Pulmonary artery endothelial cell (primary cell): Measurements from ENCODE around the gene LARP4B. TPM values are rescaled to one million over a fixed set of nuclear protein-coding genes. Genes with fewer than 3 reads are reported as not detected.

Experiments
- DNase-seq: peaks from one replicate; pipeline ENCODE4 v3.0.0-alpha.2; 2011; ENCODE audit warnings: low read depth, low spot score
- total RNA-seq: library from RNA; depleted of rRNA; stranded (reverse); fragments of >200 nt; gene quantifications from 2 replicates; pipeline ENCODE4 v1.2.3, GENCODE V29; 2014

LARP4B gene
- total RNA-seq, 1 donor from 2014 or later: 39.5 TPM

DNA sequence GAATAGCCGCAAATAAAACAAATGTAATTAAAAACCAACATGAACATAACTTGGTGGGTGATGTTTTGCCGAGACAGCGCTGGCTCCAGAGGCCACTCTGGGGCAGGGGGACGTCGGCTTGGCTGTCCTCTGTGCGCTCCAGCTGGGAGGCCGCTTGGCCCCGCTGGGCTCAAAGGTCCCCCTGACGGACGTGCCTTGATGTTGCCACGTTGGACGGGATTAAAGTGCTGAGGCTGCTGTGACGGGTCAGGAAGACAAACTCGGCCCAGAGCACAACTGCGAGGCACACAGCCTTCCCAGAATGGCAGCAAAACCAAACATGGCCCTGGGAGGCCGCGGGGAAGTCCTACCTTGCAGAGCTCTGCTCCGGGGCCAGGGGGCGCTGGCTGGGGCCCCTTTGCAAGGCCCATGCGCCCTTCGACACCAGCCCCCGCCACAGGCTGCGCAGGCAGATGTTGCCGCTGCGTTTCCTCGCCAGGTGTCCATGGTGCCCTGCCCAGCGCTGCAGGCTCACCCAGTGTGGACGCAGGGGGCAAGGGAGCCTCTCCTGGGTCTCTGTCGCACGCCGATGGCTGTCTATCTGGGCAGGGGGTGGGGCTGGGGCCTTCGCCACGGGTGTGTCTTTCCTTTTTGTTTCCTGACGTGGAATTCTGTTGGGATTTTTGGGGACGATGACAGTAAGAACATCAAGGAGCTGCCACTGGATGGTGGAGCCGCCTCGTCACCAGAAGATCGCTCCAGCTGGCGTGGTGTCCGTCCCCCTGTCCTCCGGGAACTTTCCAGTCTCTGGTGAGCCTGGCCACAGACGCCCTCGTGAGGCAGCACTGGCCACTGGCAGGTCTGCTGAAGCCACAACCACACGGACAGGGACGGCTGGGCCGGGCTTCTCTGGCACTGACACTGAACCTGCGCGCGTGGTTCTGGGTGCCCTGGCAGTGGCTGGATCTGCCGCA, 142.4 kb downstream of the LARP4B start:
- DNase-seq: no peak

DNA sequence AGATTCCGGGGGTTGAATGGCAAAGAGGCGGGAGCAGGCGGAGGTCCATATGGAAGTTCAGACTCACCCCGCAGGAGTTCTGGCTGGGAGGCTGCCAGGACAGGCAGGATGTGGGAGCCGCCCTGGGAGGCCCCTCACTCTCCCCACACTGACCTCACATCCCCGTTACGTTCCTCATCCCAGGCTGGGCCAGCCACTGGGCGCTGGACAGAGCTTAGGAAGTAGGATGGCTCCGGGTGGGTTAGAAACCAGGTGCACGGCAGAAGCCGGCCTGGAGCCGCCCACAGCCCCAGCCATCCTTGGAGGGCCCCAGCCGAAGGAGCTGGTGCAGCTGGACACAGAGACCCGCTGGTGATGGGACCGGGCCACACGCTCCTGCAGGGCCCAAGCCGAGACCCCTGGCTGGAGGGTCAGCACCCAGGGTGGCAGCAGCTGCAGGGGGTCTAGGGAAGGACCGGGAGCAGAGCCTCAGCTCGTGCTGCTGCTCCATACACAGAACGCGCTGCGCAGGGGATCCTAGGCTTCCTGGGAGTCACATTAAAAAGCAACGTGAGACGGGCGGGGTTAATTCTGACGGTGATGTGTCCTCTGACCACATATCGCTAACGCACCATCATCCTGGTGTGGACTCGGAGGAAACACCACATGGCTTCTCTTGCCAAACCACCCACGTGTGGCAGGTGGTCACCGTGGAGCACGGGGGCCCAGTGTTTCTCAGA, 143.4 kb downstream of the LARP4B start:
- DNase-seq: no peak

DNA sequence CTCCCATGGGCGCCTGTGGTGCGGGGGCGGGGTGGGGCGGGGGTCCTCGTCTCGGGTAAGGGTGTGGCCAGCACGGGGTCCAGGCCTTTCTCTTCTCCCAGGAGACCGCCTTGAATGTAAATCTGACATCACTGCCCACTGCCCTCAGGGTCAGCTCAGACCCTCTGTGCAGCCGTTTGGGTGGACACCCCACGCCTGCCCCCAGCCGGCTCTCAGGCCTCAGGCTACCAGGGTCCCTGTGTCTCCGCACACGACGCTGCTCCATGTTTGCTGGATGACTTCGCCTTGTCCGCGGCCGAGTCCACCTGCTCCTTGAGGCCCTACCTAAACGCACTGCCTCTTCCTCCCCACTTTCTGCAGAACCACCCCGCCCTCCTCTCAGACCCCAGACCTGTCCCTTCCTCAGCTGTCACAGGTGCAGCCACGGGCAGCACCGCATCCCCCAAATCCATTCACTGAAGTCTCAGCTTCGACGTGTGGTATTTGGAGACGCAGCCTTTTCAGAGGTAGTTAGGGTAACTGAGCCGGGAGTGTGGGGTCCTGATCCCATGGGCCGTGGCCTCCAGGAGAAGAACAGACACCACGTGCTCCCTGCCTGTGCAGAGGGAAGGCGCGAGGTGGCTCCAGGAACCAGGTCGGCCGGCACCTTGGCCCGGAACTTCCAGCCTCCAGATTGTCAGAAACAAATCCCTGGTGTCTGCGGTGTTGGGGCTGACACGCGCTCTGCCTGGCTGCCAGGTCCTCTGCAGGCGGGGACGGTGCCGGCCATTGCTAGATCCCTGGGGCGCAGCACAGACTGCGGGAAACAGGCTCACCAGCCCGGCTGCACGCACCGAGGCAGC, 144.7 kb downstream of the LARP4B start:
- no peak for DNase-seq

DNA sequence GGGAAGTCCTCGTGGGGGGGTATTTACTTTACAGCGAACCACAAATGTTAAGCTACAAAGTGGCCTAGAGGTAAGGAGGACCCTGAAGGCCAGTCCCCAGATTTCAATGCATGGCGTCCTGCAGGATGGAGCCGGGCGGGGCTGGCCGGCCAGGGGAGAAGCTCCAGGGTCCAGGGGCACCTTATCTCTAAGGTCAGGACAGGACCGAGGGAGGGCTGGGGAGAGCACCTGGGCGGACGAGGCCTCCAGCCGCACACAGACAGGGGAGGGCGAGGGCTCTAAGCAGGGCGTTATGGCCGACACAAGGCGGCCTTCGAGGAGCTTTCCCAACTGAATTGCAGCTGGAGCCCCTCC, 145.7 kb downstream of the LARP4B start:
- no peak for DNase-seq

DNA sequence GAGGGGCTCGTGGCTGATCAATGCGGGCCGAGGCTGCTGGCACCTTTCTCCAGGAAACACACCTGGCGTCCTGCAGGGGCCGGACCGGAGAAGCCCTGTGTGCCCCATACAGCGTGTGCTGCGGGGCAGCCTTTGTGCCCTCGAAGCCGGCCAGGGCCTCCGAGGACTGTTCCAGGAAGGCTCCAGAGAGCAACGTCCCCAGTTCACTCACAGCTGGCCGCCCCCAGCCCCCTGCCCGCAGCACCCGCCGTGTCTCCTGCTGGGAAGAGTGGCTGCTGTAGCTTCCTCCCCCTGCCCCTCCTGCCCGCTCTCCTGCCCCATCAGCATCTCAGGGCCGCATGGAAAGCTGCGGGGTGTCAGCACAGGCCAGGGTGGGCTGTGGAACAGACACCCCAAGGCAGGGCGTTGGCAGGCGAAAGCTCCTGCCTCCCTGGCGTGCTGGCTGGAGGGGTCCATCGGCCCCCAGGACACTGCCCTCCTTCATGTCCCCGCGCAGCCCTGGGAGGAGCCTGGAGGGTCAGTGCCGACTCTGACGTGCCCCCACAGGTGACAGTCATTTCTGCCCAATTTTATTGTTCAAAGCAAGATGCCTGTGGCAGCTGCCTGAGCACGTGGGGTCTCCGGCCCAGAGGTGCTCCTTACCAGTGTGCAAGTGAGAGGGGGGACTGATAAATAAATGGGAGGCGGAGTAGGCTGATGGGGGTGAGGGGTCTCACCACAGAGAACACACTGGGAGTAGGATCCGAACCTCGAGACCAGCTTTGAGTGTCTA, 146.2 kb downstream of the LARP4B start:
- DNase-seq: no peak

DNA sequence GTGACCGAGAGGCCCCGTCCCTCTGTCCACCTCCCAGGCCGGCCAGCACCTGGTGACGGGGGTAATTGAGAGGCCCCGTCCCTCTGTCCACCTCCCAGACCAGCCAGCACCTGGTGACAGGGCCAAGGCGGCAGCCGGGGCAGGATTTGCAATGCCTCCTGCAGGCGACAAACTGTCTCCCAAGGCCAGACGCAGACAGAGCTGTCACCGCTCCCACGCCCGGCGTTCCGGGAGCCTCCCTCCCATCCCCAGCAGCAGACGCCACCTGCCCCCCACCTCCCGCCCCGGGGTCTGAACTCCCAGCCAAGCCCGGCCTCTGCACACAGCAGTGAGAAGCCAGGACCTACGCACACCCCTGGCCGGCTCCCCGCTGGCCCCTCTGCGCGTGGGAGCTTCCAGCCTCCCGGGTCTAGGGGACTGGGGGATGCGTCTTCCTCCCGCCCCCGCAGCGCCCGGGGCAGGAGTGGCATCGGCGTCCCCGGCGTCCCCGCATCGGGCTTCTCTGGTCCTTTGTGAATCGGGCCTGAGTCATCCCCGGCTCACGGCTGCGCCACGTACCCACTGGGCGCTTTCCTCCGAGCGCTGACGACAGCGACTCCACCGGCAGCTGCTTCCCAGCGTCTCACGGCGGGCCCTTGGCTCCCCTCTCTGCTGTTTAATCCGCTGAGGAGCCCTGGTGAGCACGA, 147.0 kb downstream of the LARP4B start:
- no peak for DNase-seq

DNA sequence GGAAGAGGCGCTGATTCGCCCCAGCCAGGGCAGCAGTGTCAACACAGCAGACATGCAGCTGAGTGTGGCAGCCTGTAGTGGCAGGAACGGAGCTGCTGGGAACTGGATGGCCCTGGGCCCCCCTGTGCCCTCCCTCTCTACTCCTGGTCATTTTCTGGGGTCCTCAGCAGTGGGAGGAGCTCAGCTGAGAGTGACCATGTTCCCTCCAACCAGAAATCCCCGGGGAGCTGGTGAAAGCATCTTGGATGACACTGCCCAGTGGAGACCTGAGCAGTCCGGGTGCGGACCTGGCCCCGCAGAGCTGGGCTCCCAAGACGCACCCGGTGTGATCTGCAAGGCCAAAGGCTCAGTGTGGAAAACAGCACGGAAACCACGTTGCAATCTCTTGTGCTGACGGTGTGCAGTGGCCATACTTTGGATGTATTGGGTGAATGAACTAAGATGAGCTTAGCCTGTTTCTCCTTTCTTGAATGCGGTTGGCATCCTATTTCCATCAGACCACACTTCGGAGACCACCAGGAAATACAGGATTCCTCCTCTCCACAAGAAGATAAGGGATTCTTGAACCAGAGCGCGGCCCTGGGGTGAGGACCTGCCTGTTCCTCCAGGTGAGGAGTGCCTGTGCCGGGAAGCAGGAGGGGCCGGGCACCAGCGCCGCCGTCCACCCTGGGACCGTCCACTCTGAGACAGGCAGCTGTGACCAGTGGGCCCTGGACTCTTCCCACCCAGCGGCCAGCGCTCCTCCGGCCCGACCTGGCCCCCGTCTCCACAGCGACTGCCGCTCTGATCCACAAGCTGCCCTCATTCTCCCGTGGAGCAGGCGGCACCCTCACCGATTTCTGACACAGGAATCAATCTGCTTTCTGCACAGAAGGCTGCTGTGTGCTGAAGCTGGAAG, 148.5 kb downstream of the LARP4B start:
- no peak for DNase-seq

DNA sequence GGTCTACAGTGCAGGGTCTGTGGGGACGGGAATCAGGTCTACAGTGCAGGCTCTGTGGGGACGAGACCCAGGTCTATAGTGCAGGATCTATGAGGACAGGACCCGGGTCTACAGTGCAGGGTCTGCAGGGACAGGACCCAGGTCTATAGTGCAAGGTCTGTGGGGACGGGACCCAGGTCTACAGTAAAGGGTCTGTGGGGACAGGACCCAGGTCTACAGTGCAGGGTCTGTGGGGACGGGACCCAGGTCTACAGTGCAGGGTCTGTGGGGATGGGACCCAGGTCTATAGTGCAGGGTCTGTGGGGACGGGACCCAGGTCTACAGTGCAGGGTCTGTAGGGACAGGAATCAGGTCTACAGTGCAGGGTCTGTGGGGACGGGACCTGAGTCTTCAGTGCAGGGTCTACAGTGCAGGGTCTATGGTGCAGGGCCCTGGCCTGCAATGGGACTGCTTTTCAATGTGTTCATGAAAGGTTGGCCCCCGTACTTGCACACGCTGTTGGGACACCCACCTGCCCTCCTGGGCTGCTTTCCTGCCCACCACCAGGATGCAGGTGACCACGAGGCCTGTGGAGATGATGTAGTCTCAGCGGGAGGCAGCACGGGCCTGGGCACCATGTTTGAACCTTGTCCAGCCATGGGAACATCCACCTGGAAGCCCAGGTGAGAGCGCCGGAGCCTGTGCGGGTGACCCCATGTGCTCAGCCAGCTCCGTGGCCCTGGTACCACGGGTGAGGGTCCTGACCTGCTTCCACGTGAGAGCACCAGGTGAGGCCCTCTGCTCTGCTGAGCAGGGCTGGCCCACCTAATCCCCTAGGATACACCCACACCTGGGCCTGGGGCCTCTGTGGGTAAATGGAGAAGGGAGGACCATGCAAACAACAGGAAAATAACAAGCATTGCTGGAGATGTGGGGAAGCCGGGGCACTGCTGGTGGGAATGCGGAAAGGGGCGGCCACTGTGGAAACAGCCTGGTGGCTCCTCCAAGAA, 150.7 kb downstream of the LARP4B start:
- DNase-seq: no peak

DNA sequence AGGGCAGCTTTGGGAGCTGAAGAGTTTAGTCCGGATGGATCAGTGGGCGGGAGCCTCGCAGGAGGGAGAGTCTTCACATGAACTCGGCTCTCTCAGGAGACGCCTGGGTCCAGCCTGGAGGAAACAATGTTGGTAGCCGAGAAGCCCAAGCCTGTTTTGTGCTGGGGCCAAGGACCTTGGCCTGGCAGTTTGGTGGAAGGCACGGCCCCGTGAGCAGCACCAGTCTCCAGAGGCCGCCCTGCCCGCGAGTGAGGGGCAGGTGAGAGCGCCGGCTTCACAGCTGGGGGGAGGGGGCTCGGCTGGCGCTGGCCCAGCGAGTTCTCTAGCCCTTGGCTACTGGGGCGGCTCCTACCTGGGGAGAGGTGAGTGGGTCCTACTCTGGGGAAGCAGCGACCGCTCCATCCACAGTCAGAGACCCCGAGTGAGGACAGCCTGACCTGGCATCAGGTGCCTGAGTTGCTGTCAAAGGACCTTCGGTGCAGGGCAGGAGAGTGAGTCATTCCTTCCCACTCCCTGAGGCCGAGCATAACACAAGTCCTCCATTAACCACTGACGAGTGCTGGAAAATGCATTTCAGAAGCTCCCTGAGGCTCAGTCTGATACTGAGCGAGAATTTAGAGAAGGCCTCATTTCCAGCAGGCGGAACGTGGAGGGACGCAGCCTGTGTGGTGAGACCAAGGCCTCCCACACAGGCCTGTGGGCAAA, 152.7 kb downstream of the LARP4B start:
- no peak for DNase-seq

DNA sequence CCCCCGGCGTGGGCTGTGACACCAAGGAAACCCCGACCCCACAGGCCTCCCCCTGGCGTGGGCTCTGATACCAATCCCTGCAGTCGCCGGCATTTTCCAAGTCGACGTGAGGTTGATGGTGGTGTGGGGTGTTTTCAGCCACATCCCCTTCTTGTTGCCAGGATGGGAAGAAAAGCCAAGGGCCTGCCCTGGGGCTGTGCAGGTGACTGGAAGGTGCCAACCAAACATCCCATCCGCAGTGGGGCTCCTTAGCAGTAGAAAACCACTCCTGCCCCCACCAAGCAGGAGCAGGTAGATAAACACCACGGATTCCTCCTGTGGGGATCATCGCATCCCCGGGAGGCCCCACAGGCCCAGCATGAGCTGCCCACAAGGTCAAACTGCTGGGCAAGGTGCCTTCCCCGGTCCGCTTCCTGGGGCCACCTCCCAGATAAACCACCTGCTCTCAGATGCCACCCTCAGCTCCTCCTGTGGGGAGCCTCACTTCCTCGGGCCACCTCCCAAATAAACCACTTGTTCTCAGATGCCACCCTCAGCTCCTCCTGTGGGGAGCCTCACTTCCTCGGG, 153.5 kb downstream of the LARP4B start:
- no peak for DNase-seq

DNA sequence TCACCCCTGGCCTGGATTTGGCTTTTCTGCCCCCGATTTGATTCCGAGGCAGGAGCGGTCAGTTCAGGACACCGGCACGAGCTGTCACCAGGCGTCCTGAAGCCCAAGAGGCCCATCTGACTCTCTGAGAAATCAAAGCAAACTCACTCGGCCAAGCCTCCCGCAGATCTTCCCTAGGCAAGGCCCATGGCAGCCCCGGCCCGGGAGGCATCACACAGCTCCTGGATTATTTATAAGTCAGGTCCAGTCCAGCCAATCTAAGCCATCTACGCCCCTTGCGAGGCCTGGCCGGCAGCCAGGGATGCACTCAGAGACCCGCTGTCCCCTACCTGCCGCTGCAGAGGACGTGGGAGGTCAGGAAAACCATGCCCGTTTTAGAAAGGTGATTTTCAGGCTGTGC, 154.7 kb downstream of the LARP4B start:
- DNase-seq: no peak

DNA sequence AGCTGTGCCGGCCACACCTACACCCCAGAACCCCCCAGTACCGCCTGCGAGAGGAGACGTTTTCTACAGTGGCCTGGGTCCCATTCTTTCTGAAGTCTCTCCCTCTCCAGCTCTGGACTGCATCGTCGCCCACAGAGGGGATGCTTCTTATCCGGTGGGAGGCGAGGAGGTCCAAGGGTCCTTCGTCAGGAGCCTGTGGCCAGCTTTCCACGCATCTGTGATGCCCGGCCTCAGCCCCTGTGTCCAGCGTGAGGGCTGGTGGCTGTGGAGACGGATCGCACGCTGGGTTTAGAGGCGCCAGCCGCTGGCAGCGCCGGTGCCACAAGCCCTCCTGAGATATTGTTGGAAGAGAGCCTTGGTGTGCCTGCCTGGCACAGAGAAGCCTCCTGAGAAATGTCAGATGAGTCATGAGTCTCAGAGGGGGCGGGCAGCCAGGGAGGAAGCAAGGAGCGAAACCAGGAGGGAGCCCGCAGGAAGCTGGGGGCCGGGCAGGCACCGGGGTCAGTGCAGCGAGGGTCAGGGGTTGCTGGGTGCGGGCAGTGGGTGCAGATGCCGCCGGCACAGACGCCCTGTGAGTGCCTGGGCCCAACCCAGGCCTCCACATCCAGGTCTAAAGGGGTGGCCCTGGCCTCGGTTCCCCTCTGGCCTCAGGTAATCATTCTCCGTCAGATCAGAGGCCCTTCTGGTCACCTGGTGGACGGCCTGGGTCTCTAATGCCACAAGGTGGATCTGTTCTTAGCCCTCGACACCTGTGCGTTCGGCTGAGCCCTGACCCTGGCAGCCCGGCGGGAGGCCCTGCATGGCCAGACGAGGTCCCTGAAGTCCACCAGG, 156.0 kb downstream of the LARP4B start:
- no peak for DNase-seq

DNA sequence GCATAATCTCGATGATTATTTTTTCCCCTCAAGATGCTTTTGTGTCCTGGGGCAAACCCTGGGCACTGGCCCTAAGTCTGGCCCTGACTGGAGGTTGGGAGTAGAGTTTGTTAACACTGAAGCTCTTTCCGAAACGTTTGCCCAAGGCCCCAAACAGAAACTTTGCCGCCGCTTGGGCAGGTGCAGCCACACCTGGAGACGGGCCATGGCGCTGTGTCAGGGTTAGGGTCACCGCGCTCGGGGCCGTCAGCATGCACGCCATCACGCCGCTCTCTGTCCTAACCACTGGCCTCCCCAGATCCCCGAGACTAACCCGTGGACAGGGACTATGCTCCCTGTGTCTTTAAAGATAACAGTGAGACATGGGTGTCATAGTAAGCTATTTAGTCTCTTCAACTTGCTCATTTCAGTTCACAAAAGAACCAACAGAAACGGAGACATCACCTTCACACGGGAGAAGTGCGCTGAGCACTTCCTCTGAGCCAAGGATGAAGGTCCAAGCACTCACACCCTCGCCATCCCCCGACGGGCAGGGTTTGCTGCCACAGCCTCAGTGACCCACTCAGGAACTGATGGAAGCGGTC, 156.8 kb downstream of the LARP4B start:
- DNase-seq: no peak

DNA sequence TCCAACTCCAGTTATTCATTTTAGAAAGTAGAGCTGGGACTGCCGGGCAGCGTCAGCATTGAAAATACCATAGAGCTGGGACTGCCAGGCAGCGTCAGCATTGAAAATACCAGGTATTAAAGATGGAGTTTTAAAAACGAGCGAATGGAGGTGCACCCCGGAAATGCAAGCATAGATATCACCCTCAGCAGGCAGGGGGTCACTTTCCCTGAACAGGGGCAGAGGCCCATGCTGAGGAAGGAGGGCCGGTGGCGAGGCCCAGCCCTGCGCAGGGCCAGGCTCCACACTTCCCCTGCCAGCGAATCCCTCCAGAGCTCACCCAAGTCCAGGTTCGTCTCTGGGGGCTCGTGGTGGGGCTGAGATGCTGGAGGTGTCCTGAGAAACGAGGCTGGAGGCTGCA, 157.3 kb downstream of the LARP4B start:
- DNase-seq: no peak

DNA sequence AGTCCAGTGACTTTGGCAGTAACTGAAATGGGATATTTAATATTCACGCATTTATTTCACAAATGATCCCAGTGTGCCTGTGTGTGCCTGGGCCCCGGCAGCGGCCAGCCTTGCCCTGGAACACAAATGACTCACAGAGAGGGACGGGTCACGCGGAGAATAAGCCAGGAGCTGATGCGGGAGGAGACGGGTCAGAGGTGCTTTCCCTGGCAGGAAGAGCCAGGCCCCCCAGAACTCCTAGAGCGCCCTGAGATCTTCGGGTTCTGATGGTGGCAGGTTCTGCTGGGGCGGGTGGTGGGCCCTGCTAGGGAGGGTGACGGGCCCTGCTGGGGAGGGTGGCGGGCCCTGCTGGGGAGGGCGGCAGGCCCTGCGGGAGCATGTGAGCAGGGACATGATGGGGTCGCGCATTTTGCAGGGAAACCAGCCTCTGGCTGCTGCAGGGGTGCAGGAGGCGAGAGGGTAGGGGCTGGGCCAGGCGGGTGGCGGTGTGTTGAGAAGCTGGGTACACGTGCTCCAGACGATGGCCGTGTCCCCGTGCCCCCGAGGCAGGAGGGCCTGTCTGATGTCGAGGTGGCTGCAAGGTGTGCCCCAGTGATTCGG, 157.8 kb downstream of the LARP4B start:
- no peak for DNase-seq

DNA sequence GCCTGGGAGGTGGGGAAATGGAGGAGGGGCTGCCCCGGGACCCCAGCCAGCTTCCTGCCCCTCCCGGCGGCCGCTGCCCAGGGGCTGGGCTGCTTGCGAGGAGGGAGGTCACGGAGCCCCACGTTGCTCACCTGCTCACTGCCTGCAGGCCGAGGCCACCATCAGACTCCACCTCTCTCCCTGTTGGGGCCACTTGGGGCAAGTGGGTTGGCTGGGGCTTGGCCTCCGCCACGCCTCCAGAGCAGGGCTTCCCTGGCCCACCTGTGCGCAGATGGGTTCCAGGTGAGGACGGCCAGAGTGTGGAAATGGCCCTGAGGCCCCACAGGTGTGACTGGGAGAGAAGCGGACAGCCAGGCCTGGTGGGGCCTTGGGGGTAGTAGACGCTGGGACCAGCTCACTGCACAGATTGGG, 159.3 kb downstream of the LARP4B start:
- DNase-seq: no peak
